Panc1 (cell line): ENCODE data around the gene DEFB114. TPM values are rescaled to one million over a fixed set of nuclear protein-coding genes. Genes with fewer than 3 reads are reported as not detected.

Source experiments
- ATAC-seq: fragments of 200-7000 bp; cut with Tn5 transposase; 2 replicates; pipeline ENCODE4 v1.9.1; 2020; ENCODE audit warnings: mild to moderate bottlenecking, moderate library complexity
- BruUV-seq: library from RNA; stranded (reverse); fragments of 400-500 nt; replicated peaks from 2 replicates; lab custom pipeline; 2021; lab: Mats Ljungman, UMichigan
- CTCF ChIA-PET: fragments of 300-600 bp; sonication (Branson Sonifier 250); formaldehyde crosslinking; loops from one replicate; lab custom pipeline; 2022; ENCODE audit warnings: antibody characterized with exemption; lab: Charles Lee
- POLR2A ChIA-PET: fragments of 300-600 bp; sonication (Branson Sonifier 250); formaldehyde crosslinking; loops from one replicate; lab custom pipeline; 2022; ENCODE audit warnings: antibody characterized with exemption; lab: Charles Lee
- DNase-seq: peaks from one replicate; pipeline ENCODE4 v3.0.0-alpha.2; 2010; ENCODE audit warnings: low read depth, low spot score
- H3K27ac ChIP-seq: 2 replicates; pipeline ENCODE4 v1.5.1; 2011; ENCODE audit warnings: mild to moderate bottlenecking, low read length, inconsistent platforms
- H3K27me3 ChIP-seq: fragments of 200-500 bp; sonication (Bioruptor generic); 2 replicates; pipeline ENCODE4 v1.6.0; 2014; ENCODE audit warnings: low read length, inconsistent platforms; ENCODE audit not compliant: control insufficient read depth, insufficient read depth
- H3K36me3 ChIP-seq: fragments of 200-500 bp; sonication (Bioruptor generic); 2 replicates; pipeline ENCODE4 v1.5.1; 2014; ENCODE audit warnings: inconsistent platforms, mild to moderate bottlenecking, low read length, moderate library complexity; ENCODE audit not compliant: control insufficient read depth, insufficient read depth
- H3K4me1 ChIP-seq: 2 replicates; pipeline ENCODE4 v1.5.1; 2011; ENCODE audit warnings: inconsistent platforms, mild to moderate bottlenecking, low read length, moderate library complexity; ENCODE audit not compliant: control insufficient read depth, insufficient read depth
- H3K4me3 ChIP-seq, 2 experiments: 2 replicates each; pipeline ENCODE4 v1.5.1; 2011 to 2012; ENCODE audit warnings: low read depth in 2 of 2, low read length in 2 of 2, mild to moderate bottlenecking in 2 of 2, inconsistent platforms in 1 of 2, moderate library complexity in 1 of 2
- H3K9me3 ChIP-seq: fragments of 200-500 bp; sonication (Bioruptor generic); 2 replicates; pipeline ENCODE4 v1.5.1; 2014; ENCODE audit warnings: low read depth, mild to moderate bottlenecking, inconsistent platforms, low read length, moderate library complexity; ENCODE audit not compliant: control insufficient read depth, insufficient read depth
- POLR2AphosphoS5 ChIP-seq: IDR thresholded peaks from 2 replicates; pipeline ENCODE4 v1.6.1; 2012; ENCODE audit warnings: mild to moderate bottlenecking, low read depth, low read length, moderate library complexity
- SIN3A ChIP-seq: IDR thresholded peaks from 2 replicates; pipeline ENCODE4 v1.6.1; 2012; ENCODE audit warnings: low read depth, mild to moderate bottlenecking, low read length, moderate library complexity, borderline replicate concordance; ENCODE audit not compliant: insufficient read depth
- TCF7L2 ChIP-seq: IDR thresholded peaks from 2 replicates; pipeline ENCODE4 v1.6.1; 2011; ENCODE audit warnings: mild to moderate bottlenecking, low read depth, low read length, inconsistent platforms
- in situ Hi-C: cut with HindIII; loops from 2 replicates; pipeline ENCODE4 v1.10.0; 2016; ENCODE audit warnings: low sequenced_read_pairs, low pct_unique_long_range_greater_than_20kb
- intact Hi-C: fragments of 100-400 bp; cut with micrococcal nuclease; formaldehyde crosslinking; loops from one replicate; pipeline ENCODE4 v1.10.0; 2022; ENCODE audit not compliant: unreplicated experiment
- total RNA-seq: library from RNA; stranded (reverse); gene quantifications from one replicate; pipeline ENCODE4 v1.2.1, GENCODE V29; 2021; ENCODE audit not compliant: unreplicated experiment
- TF ChIP-seq, protein P1 (sequence below), 2 experiments: IDR thresholded peaks; 2 replicates each; pipeline ENCODE4 v1.6.1; 2011 to 2012; ENCODE audit warnings: low read depth in 2 of 2, control low read depth in 1 of 2, low read length in 1 of 2, mild to moderate bottlenecking in 1 of 2, moderate library complexity in 1 of 2; ENCODE audit not compliant: insufficient read depth in 1 of 2
- TF ChIP-seq, protein P2 (sequence below): fragments of 450-650 bp; IDR thresholded peaks from 2 replicates; pipeline ENCODE4 v1.5.1; 2017; ENCODE audit warnings: mild to moderate bottlenecking

Gene DEFB114
- total RNA-seq, 1 experiment from 2014 or later, result not detected

DNA sequence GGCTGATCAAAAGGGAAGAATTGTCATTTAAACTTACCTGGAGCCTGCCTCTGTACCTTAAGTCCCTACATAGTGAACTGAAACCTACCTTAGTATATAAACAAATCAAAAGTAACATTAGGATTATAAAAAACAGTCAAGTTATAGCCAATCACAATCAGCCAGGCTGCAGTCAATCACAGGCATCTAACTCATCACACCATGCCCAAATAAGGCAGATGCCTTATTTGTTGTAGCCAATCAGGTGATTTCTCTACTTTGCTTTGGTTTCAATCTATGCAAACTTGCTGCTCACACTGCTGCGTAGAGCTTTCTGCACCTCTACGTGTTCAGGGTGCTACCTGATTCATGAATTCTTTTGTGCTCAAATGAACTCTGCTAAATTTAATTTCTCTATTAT is 23.8 kb upstream of the DEFB114 start:
- Histone ChIP-seq H3K27ac (no peak overlapping the region), H3K4me3 (no peak overlapping the region), H3K4me1 (no peaks in the 10 kb centered on the region), H3K9me3 (no peaks in the 10 kb centered on the region; the same call in 1 of the 2 replicates), H3K36me3 (no peaks in the 10 kb centered on the region; the same call in 1 of the 2 replicates), H3K27me3 (no peaks in the 10 kb centered on the region)
- in situ Hi-C loops, result no loop called here
- DNase-seq (no peak), ATAC-seq (no peak)
- POLR2A ChIA-PET, result no interaction called here
- no TSS peak for BruUV-seq
- intact Hi-C loops, result no loop called here
- CTCF ChIA-PET, result no interaction called here
- TF ChIP-seq TCF7L2 (no peak), SIN3A (no peak), POLR2AphosphoS5 (no peak)
- TF ChIP-seq, protein P1, sequence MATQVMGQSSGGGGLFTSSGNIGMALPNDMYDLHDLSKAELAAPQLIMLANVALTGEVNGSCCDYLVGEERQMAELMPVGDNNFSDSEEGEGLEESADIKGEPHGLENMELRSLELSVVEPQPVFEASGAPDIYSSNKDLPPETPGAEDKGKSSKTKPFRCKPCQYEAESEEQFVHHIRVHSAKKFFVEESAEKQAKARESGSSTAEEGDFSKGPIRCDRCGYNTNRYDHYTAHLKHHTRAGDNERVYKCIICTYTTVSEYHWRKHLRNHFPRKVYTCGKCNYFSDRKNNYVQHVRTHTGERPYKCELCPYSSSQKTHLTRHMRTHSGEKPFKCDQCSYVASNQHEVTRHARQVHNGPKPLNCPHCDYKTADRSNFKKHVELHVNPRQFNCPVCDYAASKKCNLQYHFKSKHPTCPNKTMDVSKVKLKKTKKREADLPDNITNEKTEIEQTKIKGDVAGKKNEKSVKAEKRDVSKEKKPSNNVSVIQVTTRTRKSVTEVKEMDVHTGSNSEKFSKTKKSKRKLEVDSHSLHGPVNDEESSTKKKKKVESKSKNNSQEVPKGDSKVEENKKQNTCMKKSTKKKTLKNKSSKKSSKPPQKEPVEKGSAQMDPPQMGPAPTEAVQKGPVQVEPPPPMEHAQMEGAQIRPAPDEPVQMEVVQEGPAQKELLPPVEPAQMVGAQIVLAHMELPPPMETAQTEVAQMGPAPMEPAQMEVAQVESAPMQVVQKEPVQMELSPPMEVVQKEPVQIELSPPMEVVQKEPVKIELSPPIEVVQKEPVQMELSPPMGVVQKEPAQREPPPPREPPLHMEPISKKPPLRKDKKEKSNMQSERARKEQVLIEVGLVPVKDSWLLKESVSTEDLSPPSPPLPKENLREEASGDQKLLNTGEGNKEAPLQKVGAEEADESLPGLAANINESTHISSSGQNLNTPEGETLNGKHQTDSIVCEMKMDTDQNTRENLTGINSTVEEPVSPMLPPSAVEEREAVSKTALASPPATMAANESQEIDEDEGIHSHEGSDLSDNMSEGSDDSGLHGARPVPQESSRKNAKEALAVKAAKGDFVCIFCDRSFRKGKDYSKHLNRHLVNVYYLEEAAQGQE (IDR thresholded peaks at IDR 0.05; ENCODE audit: insufficient read depth in 1 of 2, low read depth in 2 of 2, low read length in 1 of 2), result no peak
- TF ChIP-seq, protein P2, sequence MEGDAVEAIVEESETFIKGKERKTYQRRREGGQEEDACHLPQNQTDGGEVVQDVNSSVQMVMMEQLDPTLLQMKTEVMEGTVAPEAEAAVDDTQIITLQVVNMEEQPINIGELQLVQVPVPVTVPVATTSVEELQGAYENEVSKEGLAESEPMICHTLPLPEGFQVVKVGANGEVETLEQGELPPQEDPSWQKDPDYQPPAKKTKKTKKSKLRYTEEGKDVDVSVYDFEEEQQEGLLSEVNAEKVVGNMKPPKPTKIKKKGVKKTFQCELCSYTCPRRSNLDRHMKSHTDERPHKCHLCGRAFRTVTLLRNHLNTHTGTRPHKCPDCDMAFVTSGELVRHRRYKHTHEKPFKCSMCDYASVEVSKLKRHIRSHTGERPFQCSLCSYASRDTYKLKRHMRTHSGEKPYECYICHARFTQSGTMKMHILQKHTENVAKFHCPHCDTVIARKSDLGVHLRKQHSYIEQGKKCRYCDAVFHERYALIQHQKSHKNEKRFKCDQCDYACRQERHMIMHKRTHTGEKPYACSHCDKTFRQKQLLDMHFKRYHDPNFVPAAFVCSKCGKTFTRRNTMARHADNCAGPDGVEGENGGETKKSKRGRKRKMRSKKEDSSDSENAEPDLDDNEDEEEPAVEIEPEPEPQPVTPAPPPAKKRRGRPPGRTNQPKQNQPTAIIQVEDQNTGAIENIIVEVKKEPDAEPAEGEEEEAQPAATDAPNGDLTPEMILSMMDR, result no peak

DNA sequence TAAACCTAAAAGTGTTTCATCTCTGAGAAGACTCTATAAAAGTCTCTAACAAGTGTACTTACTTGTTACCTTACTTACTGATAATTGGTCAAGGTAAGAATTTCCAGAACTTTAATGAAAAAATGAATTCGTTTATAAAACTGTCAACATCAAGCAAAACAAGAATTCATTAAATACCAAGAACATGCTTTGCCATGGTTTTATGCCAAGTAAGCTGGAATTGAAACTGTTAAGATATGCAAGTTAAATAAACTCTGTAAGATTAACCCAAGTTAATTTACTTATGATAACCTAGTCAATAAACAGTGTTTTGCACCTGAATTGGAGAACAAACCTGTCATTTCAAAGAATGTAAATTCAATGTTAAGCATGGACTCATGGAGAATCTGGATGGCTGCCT is 22.6 kb upstream of the DEFB114 start:
- Histone ChIP-seq H3K27me3 (no peaks in the 10 kb centered on the region), H3K36me3 (no peaks in the 10 kb centered on the region; the same call in 1 of the 2 replicates), H3K9me3 (no peaks in the 10 kb centered on the region; the same call in 1 of the 2 replicates), H3K4me3 (no peak overlapping the region), H3K4me1 (no peaks in the 10 kb centered on the region), H3K27ac (no peak overlapping the region)
- intact Hi-C loops (no loop called here), in situ Hi-C loops (no loop called here)
- no peak for ATAC-seq
- ChIA-PET POLR2A (no interaction called here), CTCF (no interaction called here)
- no TSS peak for BruUV-seq
- DNase-seq, result no peak
- TF ChIP-seq, protein P2, result no peak
- TF ChIP-seq SIN3A, result no peak
